ENCODE data around the gene PALMD.

PALMD gene

DNA sequence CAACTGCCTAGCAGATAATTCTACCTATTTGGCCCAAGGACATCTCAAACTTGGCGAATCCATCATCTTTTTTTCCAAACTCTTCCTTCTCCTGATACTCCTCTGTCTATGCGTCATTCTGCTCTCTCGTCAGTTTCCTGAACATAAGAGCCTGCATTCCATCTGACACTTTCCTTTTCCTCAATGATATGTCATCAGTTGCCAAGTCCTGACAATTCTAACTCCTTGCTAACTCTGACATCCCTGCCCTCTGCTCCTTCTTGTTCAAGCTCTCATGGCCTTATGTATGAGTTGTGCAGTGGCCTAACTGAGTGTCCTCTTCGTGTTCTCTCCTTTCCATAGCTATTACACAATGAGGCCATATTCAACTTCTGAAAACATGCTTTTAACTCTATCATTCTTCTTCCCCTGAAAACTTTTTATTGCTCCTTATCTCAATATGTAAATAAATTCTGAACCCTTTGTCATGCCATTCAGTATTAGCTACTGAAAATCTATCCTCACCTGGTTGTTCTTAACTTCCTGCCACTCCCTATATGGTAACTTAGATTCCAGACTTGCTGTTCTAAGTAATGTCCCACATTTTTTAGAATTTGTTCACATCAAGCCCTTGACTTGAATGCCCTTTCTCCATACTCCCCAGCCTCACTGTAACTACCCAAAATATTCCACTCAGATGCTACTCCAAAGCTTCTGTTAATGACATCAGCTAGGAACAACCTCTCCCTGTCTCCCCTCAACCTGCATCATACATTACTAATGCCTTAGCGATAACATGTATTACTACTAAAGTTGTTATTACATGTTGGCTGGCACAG is 11.5 kb downstream of the PALMD start:
- no peaks in the 10 kb centered on the region for H3K9me3 Mint-ChIP-seq

DNA sequence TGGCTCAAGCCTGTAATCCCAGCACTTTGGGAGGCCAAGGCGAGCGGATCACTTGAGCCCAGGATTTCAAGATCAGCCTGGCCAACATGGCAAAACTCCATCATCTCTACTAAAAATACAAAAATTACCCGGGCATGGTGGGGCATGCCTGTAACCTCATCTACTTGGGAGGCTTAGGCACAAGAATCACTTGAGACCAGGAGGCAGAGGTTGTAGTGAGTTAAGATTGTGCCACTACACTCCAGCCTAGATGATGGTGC is 12.0 kb downstream of the PALMD start:
- TF ChIP-seq, protein P1, sequence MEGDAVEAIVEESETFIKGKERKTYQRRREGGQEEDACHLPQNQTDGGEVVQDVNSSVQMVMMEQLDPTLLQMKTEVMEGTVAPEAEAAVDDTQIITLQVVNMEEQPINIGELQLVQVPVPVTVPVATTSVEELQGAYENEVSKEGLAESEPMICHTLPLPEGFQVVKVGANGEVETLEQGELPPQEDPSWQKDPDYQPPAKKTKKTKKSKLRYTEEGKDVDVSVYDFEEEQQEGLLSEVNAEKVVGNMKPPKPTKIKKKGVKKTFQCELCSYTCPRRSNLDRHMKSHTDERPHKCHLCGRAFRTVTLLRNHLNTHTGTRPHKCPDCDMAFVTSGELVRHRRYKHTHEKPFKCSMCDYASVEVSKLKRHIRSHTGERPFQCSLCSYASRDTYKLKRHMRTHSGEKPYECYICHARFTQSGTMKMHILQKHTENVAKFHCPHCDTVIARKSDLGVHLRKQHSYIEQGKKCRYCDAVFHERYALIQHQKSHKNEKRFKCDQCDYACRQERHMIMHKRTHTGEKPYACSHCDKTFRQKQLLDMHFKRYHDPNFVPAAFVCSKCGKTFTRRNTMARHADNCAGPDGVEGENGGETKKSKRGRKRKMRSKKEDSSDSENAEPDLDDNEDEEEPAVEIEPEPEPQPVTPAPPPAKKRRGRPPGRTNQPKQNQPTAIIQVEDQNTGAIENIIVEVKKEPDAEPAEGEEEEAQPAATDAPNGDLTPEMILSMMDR (IDR thresholded peaks at IDR 0.05), result no peak
- H3K36me3 Mint-ChIP-seq (ENCODE audit: low read depth), result no peaks in the 10 kb centered on the region
- no peak overlapping the region for H3K4me3 Mint-ChIP-seq
- H3K4me1 Mint-ChIP-seq, result no peaks in the 10 kb centered on the region
- no peak overlapping the region for H3K27ac Mint-ChIP-seq
- no peak for DNase-seq
- no peaks in the 10 kb centered on the region for H3K27me3 Mint-ChIP-seq (ENCODE audit: low read depth, poor library complexity)
- H3K9me3 Mint-ChIP-seq, result no peaks in the 10 kb centered on the region

More for the DNA sequence above, 11.5 kb downstream of the PALMD start:
- Mint-ChIP-seq H3K27ac (no peak overlapping the region), H3K4me3 (no peak overlapping the region), H3K36me3 (ENCODE audit: low read depth) (no peaks in the 10 kb centered on the region), H3K27me3 (ENCODE audit: low read depth, poor library complexity) (no peaks in the 10 kb centered on the region), H3K4me1 (no peaks in the 10 kb centered on the region)
- TF ChIP-seq, protein P1 (IDR thresholded peaks at IDR 0.05), result no peak
- no peak for DNase-seq

DNA sequence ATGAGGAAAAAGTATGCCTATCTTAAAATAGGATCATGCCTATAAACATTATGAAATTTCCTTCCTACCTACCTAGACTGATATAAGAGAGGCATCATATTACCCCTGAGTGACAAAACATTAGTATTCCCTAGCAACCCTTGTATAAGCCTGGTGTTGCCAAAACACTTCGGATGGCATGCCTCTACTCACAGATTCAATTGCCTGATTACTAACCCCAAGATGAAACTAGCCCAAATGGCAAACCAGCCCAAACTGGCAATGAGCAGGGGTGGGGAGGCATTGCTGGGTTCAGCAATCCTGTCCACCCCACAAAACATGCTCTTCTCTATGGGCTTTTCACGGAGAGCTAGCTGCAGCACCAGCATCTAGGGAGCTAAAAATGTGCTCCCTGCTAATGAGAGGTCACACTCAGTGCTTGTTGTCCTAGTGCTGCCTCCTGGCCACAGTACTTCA is 13.9 kb downstream of the PALMD start:
- Mint-ChIP-seq H3K36me3 (ENCODE audit: low read depth) (no peaks in the 10 kb centered on the region), H3K9me3 (no peaks in the 10 kb centered on the region), H3K4me3 (no peak overlapping the region), H3K27ac (no peak overlapping the region), H3K4me1 (peaks cover 5% of the 10 kb centered on the region), H3K27me3 (ENCODE audit: low read depth, poor library complexity) (no peaks in the 10 kb centered on the region)
- no peak for DNase-seq
- TF ChIP-seq, protein P1 (IDR thresholded peaks at IDR 0.05), result no peak

DNA sequence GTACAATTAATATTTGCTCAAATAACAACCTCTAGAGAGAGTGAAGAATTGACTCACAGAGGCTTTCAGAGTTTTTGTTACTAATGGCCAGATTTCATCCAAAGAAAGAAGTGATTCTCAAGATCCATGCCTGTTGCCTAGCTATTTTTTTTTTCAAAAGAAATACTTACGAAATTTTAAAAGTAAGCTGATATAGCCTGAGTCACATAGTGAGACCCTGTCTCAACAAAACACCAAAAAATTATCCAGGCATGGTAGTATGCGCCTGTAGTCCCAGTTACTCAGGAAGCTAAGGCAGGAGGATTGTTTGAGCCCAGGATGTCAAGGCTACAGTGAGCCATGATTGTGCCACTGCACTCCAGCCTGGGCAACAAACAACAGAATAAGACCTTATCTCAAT is 14.6 kb downstream of the PALMD start:
- no peak for DNase-seq
- Mint-ChIP-seq H3K27me3 (ENCODE audit: low read depth, poor library complexity) (no peaks in the 10 kb centered on the region), H3K27ac (no peak overlapping the region), H3K36me3 (ENCODE audit: low read depth) (no peaks in the 10 kb centered on the region), H3K9me3 (no peaks in the 10 kb centered on the region), H3K4me1 (peaks cover 5% of the 10 kb centered on the region), H3K4me3 (no peak overlapping the region)
- TF ChIP-seq, protein P1 (IDR thresholded peaks at IDR 0.05), result no peak

DNA sequence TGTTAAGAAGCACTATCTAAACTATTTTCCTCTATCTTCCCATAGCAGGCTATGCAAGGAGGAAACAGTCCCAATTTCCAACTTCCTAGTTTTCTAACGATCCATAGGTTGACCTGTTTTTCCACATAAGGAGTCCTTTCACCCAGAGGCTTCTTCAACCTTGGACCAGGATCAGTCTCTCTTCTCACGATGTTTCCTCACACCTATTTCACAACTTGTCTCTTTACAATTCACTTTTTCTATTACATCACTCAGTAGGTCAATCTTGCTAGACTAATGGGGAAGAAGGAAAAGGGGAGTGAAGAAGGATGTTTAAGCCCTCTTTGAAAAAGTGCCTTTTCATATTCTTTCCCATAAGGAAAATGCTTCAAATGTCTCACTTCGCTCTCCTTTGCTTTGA is 15.9 kb downstream of the PALMD start:
- TF ChIP-seq, protein P1 (IDR thresholded peaks at IDR 0.05), result no peak
- Mint-ChIP-seq H3K27ac (no peak overlapping the region), H3K27me3 (ENCODE audit: low read depth, poor library complexity) (no peaks in the 10 kb centered on the region), H3K4me3 (no peak overlapping the region), H3K36me3 (ENCODE audit: low read depth) (no peaks in the 10 kb centered on the region), H3K4me1 (peaks cover 8% of the 10 kb centered on the region), H3K9me3 (no peaks in the 10 kb centered on the region)
- no peak for DNase-seq

DNA sequence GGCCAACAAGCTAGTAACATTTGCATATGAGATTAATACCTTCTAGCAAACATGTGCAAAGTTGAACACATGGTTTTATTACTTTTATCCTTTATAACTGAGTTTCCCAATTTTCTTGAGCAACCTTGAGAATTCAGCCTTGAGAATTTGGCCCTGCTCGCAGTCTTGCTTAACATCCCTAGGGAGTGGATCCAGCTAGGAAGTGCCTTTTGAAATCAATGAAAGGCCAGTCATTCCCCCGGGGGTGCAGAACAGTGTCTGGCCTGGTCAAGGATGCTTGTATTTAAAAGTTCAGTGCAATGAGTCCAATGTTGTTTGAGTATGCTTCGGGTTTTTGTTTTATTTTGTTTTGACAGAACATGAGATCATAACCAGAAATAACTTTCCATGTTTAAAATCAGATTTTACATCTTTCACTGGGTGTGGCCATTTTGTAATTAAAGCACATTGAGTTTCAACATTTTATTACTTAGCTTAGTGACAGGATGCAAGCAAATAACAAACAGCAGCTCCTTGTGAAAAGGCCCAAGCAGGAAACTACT is 16.7 kb downstream of the PALMD start:
- H3K27me3 Mint-ChIP-seq (ENCODE audit: low read depth, poor library complexity), result no peaks in the 10 kb centered on the region
- peaks cover 10% of the 10 kb centered on the region for H3K4me1 Mint-ChIP-seq
- H3K36me3 Mint-ChIP-seq (ENCODE audit: low read depth), result no peaks in the 10 kb centered on the region
- DNase-seq, result no peak
- H3K4me3 Mint-ChIP-seq, result no peak overlapping the region
- H3K27ac Mint-ChIP-seq, result peak overlapping the region; percentile 77
- TF ChIP-seq, protein P1 (IDR thresholded peaks at IDR 0.05), result no peak
- no peaks in the 10 kb centered on the region for H3K9me3 Mint-ChIP-seq
